Effector memory CD4-positive, alpha-beta T cell (primary cell): ENCODE data around the gene ZNF280C.
A peak's percentile ranks its signal among the peaks of the same experiment; 100 is the strongest.

Experiments used
- DNase-seq, 3 donors: peaks; one replicate each; pipeline ENCODE4 v3.0.0-alpha.2; 2020
- H3K27ac ChIP-seq: 2 replicates; pipeline ENCODE4 v1.7.0; 2013; ENCODE audit warnings: mild to moderate bottlenecking, low read length, moderate library complexity; ENCODE audit not compliant: insufficient read depth, poor library complexity, severe bottlenecking
- H3K27me3 ChIP-seq: replicated peaks from 2 replicates; pipeline ENCODE4 v1.7.0; 2013; ENCODE audit warnings: mild to moderate bottlenecking, low read length; ENCODE audit not compliant: insufficient read depth, control insufficient read depth, poor library complexity, severe bottlenecking
- H3K36me3 ChIP-seq: 2 replicates; pipeline ENCODE4 v1.7.0; 2013; ENCODE audit warnings: mild to moderate bottlenecking, low read length, moderate library complexity; ENCODE audit not compliant: control insufficient read depth, insufficient read depth
- H3K4me1 ChIP-seq: 2 replicates; pipeline ENCODE4 v1.7.0; 2013; ENCODE audit warnings: low read length, mild to moderate bottlenecking; ENCODE audit not compliant: control insufficient read depth, insufficient read depth, poor library complexity, severe bottlenecking
- H3K4me3 ChIP-seq: 2 replicates; pipeline ENCODE4 v1.7.0; 2013; ENCODE audit warnings: low read length, low read depth, mild to moderate bottlenecking; ENCODE audit not compliant: insufficient read depth, poor library complexity, severe bottlenecking
- H3K9me3 ChIP-seq: 2 replicates; pipeline ENCODE4 v1.7.0; 2013; ENCODE audit warnings: mild to moderate bottlenecking, low read length, moderate library complexity; ENCODE audit not compliant: control insufficient read depth
- total RNA-seq, 3 donors: gene quantifications; one replicate each; lab custom pipeline; 2026; lab: John Stamatoyannopoulos, UW

Gene ZNF280C
- total RNA-seq, result 9.5 to 12.3 (median 11.6) reads per million in 3 donors

GRCh38 chrX:130268449-130269170 is at the start of gene ZNF280C:
Gene ZNF280C, minus strand, starts transcription at chrX:130268899. Its CDS starts 8,450 bp downstream, at chrX:130260449.
- Histone ChIP-seq H3K27ac (peak within 1 kb of the TSS; percentile 55), H3K36me3 (no peaks in the 10 kb centered on the region), H3K4me1 (peaks cover 5% of the 10 kb centered on the region), H3K27me3 (no peaks in the 10 kb centered on the region), H3K4me3 (peak within 1 kb of the TSS; percentile 59), H3K9me3 (no peaks in the 10 kb centered on the region)
- DNase-seq, result peak; percentile 80 to 83 (median 81)

- Histone ChIP-seq H3K4me3 (no peak overlapping the region), H3K27me3 (no peaks in the 10 kb centered on the region), H3K36me3 (no peaks in the 10 kb centered on the region), H3K4me1 (no peaks in the 10 kb centered on the region), H3K9me3 (no peaks in the 10 kb centered on the region), H3K27ac (no peak overlapping the region)
- no peak for DNase-seq
Observed at GRCh38 chrX:130304587-130305368, 36.1 kb upstream of the ZNF280C start.

- no peak for DNase-seq
- Histone ChIP-seq H3K27ac (no peak overlapping the region), H3K9me3 (no peaks in the 10 kb centered on the region)
Observed at GRCh38 chrX:130301977-130302376, 33.3 kb upstream of the ZNF280C start.

GRCh38 chrX:130301405-130301804 is 32.7 kb upstream of the ZNF280C start:
- Histone ChIP-seq H3K4me1 (no peaks in the 10 kb centered on the region), H3K27ac (no peak overlapping the region), H3K36me3 (no peaks in the 10 kb centered on the region), H3K9me3 (no peaks in the 10 kb centered on the region), H3K4me3 (no peak overlapping the region), H3K27me3 (no peaks in the 10 kb centered on the region)
- DNase-seq, result no peak

More at GRCh38 chrX:130301977-130302376, 33.3 kb upstream of the ZNF280C start:
- no peaks in the 10 kb centered on the region for H3K4me1 ChIP-seq
- H3K4me3 ChIP-seq, result no peak overlapping the region
- H3K27me3 ChIP-seq, result no peaks in the 10 kb centered on the region
- no peaks in the 10 kb centered on the region for H3K36me3 ChIP-seq

GRCh38 chrX:130300010-130300282 is 31.2 kb upstream of the ZNF280C start:
- H3K4me3 ChIP-seq, result no peak overlapping the region

GRCh38 chrX:130299279-130300009 is 30.7 kb upstream of the ZNF280C start:
- Histone ChIP-seq H3K4me1 (no peaks in the 10 kb centered on the region), H3K4me3 (no peak overlapping the region), H3K27me3 (no peaks in the 10 kb centered on the region), H3K36me3 (no peaks in the 10 kb centered on the region), H3K27ac (no peak overlapping the region), H3K9me3 (no peaks in the 10 kb centered on the region)
- DNase-seq, result no peak

More at GRCh38 chrX:130300010-130300282, 31.2 kb upstream of the ZNF280C start:
- H3K27me3 ChIP-seq, result no peaks in the 10 kb centered on the region
- H3K36me3 ChIP-seq, result no peaks in the 10 kb centered on the region
- no peak overlapping the region for H3K27ac ChIP-seq
- H3K9me3 ChIP-seq, result no peaks in the 10 kb centered on the region
- DNase-seq, result no peak
- no peaks in the 10 kb centered on the region for H3K4me1 ChIP-seq

- Histone ChIP-seq H3K4me3 (no peak overlapping the region), H3K36me3 (no peaks in the 10 kb centered on the region), H3K27me3 (no peaks in the 10 kb centered on the region), H3K9me3 (no peaks in the 10 kb centered on the region), H3K27ac (no peak overlapping the region), H3K4me1 (no peaks in the 10 kb centered on the region)
- DNase-seq, result no peak
Observed at GRCh38 chrX:130296743-130297142, 28.0 kb upstream of the ZNF280C start.

GRCh38 chrX:130296297-130296678 is 27.6 kb upstream of the ZNF280C start:
- no peak overlapping the region for H3K27ac ChIP-seq
- H3K27me3 ChIP-seq, result no peaks in the 10 kb centered on the region
- H3K4me3 ChIP-seq, result no peak overlapping the region
- H3K4me1 ChIP-seq, result no peaks in the 10 kb centered on the region
- H3K36me3 ChIP-seq, result no peaks in the 10 kb centered on the region
- no peaks in the 10 kb centered on the region for H3K9me3 ChIP-seq
- DNase-seq, result no peak

GRCh38 chrX:130295519-130296296 is 27.0 kb upstream of the ZNF280C start:
- Histone ChIP-seq H3K9me3 (no peaks in the 10 kb centered on the region), H3K4me1 (no peaks in the 10 kb centered on the region), H3K27ac (no peak overlapping the region), H3K4me3 (no peak overlapping the region), H3K36me3 (no peaks in the 10 kb centered on the region), H3K27me3 (no peaks in the 10 kb centered on the region)
- no peak for DNase-seq
